Stomach (tissue), 4 donors: ENCODE measurements around the gene STARD3.

Experiments used
- CTCF ChIP-seq, 7 experiments: fragments of 450-650 bp in 4 of 7; fragments of 200-600 bp in 3 of 7; sonication (generic) in 3 of 7; IDR thresholded peaks; one replicate each; pipeline ENCODE4 v1.5.1; 2016 to 2019; ENCODE audit warnings: antibody characterized with exemption in 7 of 7, control low read depth in 2 of 7, mild to moderate bottlenecking in 1 of 7
- POLR2A ChIP-seq, 4 donors: fragments of 450-650 bp; IDR thresholded peaks; one replicate each; pipeline ENCODE4 v1.6.1; 2016; ENCODE audit warnings: antibody characterized with exemption in 4 of 4, control low read depth in 2 of 4, mild to moderate bottlenecking in 1 of 4, moderate library complexity in 1 of 4

DNA sequence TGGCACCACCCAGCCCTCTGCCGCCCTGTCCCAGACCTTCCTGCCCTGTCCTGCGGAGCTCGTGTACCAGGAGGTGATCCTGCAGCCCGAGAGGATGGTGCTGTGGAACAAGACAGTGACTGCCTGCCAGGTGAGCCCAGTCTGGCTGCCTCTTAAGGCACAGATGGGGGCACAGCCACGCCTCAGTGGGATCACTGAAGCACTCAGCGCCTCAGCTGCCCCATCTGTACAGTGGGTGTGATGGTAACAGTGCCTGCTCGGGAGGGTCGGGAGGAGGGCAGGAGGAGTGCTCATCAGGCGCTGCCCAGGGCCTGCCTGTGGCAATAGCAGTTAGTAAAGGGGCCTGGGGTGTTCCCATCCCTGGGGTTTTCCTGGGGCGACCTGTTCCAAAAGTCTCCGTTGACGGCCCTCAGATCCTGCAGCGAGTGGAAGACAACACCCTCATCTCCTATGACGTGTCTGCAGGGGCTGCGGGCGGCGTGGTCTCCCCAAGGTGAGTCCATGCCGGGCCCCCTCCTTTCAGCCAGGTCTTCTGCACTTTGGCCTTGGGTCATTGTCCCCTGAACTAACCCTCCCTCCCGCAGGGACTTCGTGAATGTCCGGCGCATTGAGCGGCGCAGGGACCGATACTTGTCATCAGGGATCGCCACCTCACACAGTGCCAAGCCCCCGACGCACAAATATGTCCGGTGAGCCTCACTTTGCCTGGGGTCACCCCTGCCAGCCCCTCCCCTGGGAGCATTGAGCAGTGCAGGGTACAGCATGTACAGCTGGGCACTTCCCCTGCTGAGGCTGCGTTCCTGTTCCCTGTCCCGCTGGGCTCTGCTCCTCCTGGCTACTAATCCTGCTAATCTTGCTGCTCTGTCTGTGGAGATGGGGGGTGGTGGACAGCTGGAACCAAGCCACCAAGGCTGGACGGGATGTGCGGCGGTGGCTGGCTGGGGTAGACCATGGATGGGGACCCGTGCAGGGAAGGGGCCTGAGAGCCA, 23.7 kb downstream of the STARD3 start:
- TF ChIP-seq CTCF (IDR thresholded peaks at IDR 0.05) (no peak), POLR2A (IDR thresholded peaks at IDR 0.05) (no peak)
